CD4-positive, CD25-positive, alpha-beta regulatory T cell (primary cell): ENCODE results near the gene ACTN1. TPM values are rescaled to one million over a fixed set of nuclear protein-coding genes. Genes with fewer than 3 reads are reported as not detected.
A peak's percentile ranks its signal among the peaks of the same experiment; 100 is the strongest.

Experiments used
- ATAC-seq, 2 donors: fragments of 150-1000 bp; cut with Tn5 transposase; one replicate each; pipeline ENCODE4 v1.10.0; 2021; ENCODE audit warnings: low read depth in 2 of 2, moderate number of reproducible peaks in 2 of 2, moderate library complexity in 1 of 2
- DNase-seq, 3 donors: peaks; one replicate each; pipeline versions ENCODE4 v3.0.0 to v3.0.0-alpha.2; 2012 to 2022; ENCODE audit warnings: mixed read lengths in 1 of 3
- H3K27ac ChIP-seq: one replicate; pipeline ENCODE4 v1.7.0; 2013; ENCODE audit warnings: mild to moderate bottlenecking, low read length; ENCODE audit not compliant: insufficient read depth, poor library complexity, severe bottlenecking
- H3K27me3 ChIP-seq: one replicate; pipeline ENCODE4 v1.7.0; 2013; ENCODE audit warnings: low read length; ENCODE audit not compliant: control insufficient read depth, insufficient read depth
- H3K36me3 ChIP-seq: one replicate; pipeline ENCODE4 v1.7.0; 2013; ENCODE audit warnings: mild to moderate bottlenecking, low read length, moderate library complexity; ENCODE audit not compliant: control insufficient read depth, insufficient read depth
- H3K4me1 ChIP-seq: 2 replicates; pipeline ENCODE4 v1.7.0; 2013; ENCODE audit warnings: mild to moderate bottlenecking, low read length; ENCODE audit not compliant: insufficient read depth, control insufficient read depth, poor library complexity, severe bottlenecking
- H3K4me3 ChIP-seq: one replicate; pipeline ENCODE4 v1.7.0; 2013; ENCODE audit warnings: low read depth, mild to moderate bottlenecking, low read length, moderate library complexity
- H3K9me3 ChIP-seq, 2 experiments: 1 replicate in 1 of 2; 2 replicates in 1 of 2; pipeline ENCODE4 v1.7.0; 2013; ENCODE audit warnings: low read length in 2 of 2, mild to moderate bottlenecking in 1 of 2, moderate library complexity in 1 of 2; ENCODE audit not compliant: control insufficient read depth in 2 of 2
- H3K27ac Mint-ChIP-seq, 3 donors: one replicate each; pipeline ENCODE4 v1.8.0; 2020 to 2022; ENCODE audit warnings: mild to moderate bottlenecking in 3 of 3, mixed read lengths in 3 of 3, moderate library complexity in 2 of 3
- H3K27me3 Mint-ChIP-seq: one replicate; pipeline ENCODE4 v1.8.0; 2022; ENCODE audit warnings: mild to moderate bottlenecking, mixed read lengths
- H3K36me3 Mint-ChIP-seq: one replicate; pipeline ENCODE4 v1.8.0; 2020; ENCODE audit warnings: mixed read lengths
- H3K4me1 Mint-ChIP-seq, 4 donors: one replicate each; pipeline ENCODE4 v1.8.0; 2020 to 2022; ENCODE audit warnings: mixed read lengths in 4 of 4, mild to moderate bottlenecking in 1 of 4
- H3K4me3 Mint-ChIP-seq, 4 donors: one replicate each; pipeline ENCODE4 v1.8.0; 2020 to 2022; ENCODE audit warnings: mild to moderate bottlenecking in 4 of 4, mixed read lengths in 4 of 4, moderate library complexity in 3 of 4
- H3K9me3 Mint-ChIP-seq, 7 donors: one replicate each; pipeline ENCODE4 v1.8.0; 2020 to 2022; ENCODE audit warnings: mixed read lengths in 7 of 7, mild to moderate bottlenecking in 3 of 7, moderate library complexity in 2 of 7
- polyA plus RNA-seq, 4 donors: library from polyadenylated mRNA; unstranded; fragments of 300-500 nt; fragmentation: Illumina TruSeq; gene quantifications; one replicate each; pipeline ENCODE4 v1.2.3, GENCODE V29; 2021
- total RNA-seq: library from RNA; stranded (reverse); gene quantifications from one replicate; pipeline ENCODE4 v1.2.3, GENCODE V29; 2022

The ACTN1 gene
- total and polyA plus RNA-seq, 5 donors from 2014 or later, result 28.3 to 78.8 (median 47.5) TPM

- ATAC-seq (no peak), DNase-seq (no peak)
- Histone ChIP-seq H3K27ac (no peak overlapping the region), H3K9me3 (no peaks in the 10 kb centered on the region), H3K27me3 (no peaks in the 10 kb centered on the region), H3K4me1 (no peaks in the 10 kb centered on the region), H3K4me3 (no peak overlapping the region), H3K36me3 (no peaks in the 10 kb centered on the region)
- H3K36me3 Mint-ChIP-seq, result no peaks in the 10 kb centered on the region
- no peaks in the 10 kb centered on the region for H3K9me3 Mint-ChIP-seq
- peak overlapping the region in 1 of 4 donors; percentile 27 for H3K4me3 Mint-ChIP-seq
- peaks cover 0 to 4% (median 2%) of the 10 kb centered on the region in 4 donors for H3K4me1 Mint-ChIP-seq
- peak overlapping the region in 1 of 3 donors; percentile 16 for H3K27ac Mint-ChIP-seq
- no peaks in the 10 kb centered on the region for H3K27me3 Mint-ChIP-seq
These were observed 33.3 kb upstream of the ACTN1 start for GRCh38 chr14:69012256-69012953.

- ATAC-seq (peak; percentile 62 to 64), DNase-seq (peak in 1 of 3 donors; percentile 24)
- Mint-ChIP-seq H3K4me1 (peaks cover 0 to 4% (median 2%) of the 10 kb centered on the region in 4 donors), H3K27me3 (no peaks in the 10 kb centered on the region), H3K4me3 (no peak overlapping the region), H3K9me3 (no peaks in the 10 kb centered on the region), H3K27ac (peak overlapping the region in 1 of 3 donors; percentile 51), H3K36me3 (no peaks in the 10 kb centered on the region)
- Histone ChIP-seq H3K27ac (no peak overlapping the region), H3K27me3 (no peaks in the 10 kb centered on the region), H3K9me3 (no peaks in the 10 kb centered on the region), H3K4me3 (no peak overlapping the region), H3K4me1 (no peaks in the 10 kb centered on the region), H3K36me3 (no peaks in the 10 kb centered on the region)
These were observed 31.5 kb upstream of the ACTN1 start for GRCh38 chr14:69010648-69011047.

DNA sequence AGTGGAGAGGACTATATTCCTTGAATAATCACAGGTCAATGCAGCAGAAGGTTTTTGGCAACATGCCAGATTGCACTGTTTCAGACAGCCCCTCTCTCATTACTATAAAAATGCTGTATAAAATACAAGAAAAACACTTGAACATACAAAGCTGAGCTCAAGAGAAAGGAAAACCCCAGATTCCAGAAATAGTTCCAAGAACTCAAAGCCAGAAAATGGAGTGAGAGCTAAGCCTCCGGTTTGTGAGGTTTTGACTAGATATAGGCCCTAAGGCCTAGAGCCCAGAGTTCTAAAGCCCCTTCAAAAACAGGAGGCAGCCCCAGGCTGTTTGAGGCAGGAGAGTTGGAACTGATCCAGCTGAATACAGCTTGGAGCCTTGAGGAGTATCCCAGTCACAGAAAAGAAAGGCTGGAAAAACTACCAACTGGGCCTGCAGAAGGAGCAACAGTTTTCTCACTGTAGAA, 29.4 kb upstream of the ACTN1 start:
- DNase-seq, result no peak
- H3K9me3 Mint-ChIP-seq, result no peaks in the 10 kb centered on the region
- no peak for ATAC-seq
- H3K4me3 ChIP-seq, result no peak overlapping the region
- no peaks in the 10 kb centered on the region for H3K27me3 ChIP-seq
- no peaks in the 10 kb centered on the region for H3K4me1 ChIP-seq
- H3K36me3 Mint-ChIP-seq, result no peaks in the 10 kb centered on the region
- no peak overlapping the region for H3K27ac Mint-ChIP-seq
- peaks cover 0 to 4% (median 2%) of the 10 kb centered on the region in 4 donors for H3K4me1 Mint-ChIP-seq
- H3K27ac ChIP-seq, result no peak overlapping the region
- H3K4me3 Mint-ChIP-seq, result no peak overlapping the region
- H3K36me3 ChIP-seq, result no peaks in the 10 kb centered on the region
- H3K27me3 Mint-ChIP-seq, result peaks cover 10% of the 10 kb centered on the region
- H3K9me3 ChIP-seq, result no peaks in the 10 kb centered on the region

DNA sequence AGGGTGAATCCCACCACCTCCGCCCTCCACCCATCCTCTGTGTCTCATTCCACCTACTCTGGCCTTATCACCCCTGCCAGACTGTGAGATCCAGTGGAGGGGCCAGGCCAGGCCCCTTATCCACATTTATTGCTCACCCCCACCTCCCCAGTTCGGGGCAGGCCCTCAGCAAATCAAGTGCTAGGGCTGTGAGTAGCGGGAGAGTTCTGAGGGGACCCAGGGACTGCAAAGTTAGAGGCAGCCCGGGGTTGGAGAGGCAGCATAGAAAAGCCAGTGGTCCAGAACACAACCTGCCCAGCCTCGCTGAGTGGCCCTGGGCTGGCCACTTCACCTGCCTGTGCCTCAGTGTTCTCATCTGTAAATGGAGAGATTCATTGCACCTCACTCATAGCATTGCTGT, 27.2 kb upstream of the ACTN1 start:
- no peak for DNase-seq
- H3K27me3 Mint-ChIP-seq, result peaks cover 14% of the 10 kb centered on the region
- no peak overlapping the region for H3K4me3 Mint-ChIP-seq
- no peak for ATAC-seq
- H3K36me3 ChIP-seq, result no peaks in the 10 kb centered on the region
- no peak overlapping the region for H3K27ac Mint-ChIP-seq
- no peak overlapping the region for H3K27ac ChIP-seq
- no peaks in the 10 kb centered on the region for H3K4me1 ChIP-seq
- H3K4me3 ChIP-seq, result no peak overlapping the region
- H3K36me3 Mint-ChIP-seq, result no peaks in the 10 kb centered on the region
- H3K4me1 Mint-ChIP-seq, result peaks cover 0 to 9% (median 3%) of the 10 kb centered on the region in 4 donors
- H3K9me3 Mint-ChIP-seq, result no peaks in the 10 kb centered on the region
- H3K9me3 ChIP-seq, result no peaks in the 10 kb centered on the region
- no peaks in the 10 kb centered on the region for H3K27me3 ChIP-seq

DNA sequence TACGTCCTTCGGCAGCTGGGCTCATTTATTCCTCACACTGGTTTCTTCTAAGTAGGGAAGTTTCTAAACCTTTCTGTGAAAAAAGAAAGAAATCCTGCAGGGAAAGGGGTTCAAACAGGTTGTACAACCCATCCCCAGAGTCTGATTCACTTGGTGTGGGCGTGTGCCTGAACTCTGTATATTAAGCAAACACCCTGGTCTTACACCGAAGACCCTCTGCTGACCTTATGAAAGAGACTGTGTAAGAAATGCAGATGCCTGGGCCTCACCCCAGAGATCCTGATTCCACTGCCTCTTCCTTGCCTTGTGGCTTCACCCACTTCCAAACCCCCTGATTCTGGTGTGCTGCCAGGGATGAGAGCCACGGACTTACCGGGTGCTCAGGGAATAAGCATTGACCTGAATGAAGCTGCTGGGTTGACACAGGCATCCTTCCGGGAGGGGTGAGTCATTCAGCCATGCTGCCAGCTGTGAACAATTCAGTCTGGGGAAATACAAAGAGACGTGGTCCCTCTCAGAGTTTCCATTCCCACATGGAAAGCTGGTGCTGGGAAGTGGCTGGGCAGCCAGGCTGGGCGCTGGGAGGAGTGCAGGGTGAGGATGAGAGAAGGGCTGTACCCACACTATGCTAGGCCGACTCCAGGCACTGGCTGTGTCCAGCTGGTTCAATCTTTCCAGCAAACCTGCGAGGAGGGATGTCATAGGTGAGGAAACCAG, 26.5 kb upstream of the ACTN1 start:
- Histone ChIP-seq H3K9me3 (no peaks in the 10 kb centered on the region), H3K4me1 (no peaks in the 10 kb centered on the region), H3K27ac (no peak overlapping the region), H3K36me3 (no peaks in the 10 kb centered on the region), H3K27me3 (no peaks in the 10 kb centered on the region), H3K4me3 (no peak overlapping the region)
- Mint-ChIP-seq H3K9me3 (no peaks in the 10 kb centered on the region), H3K4me3 (no peak overlapping the region), H3K36me3 (no peaks in the 10 kb centered on the region), H3K4me1 (peaks cover 0 to 6% (median 3%) of the 10 kb centered on the region in 4 donors), H3K27me3 (peaks cover 14% of the 10 kb centered on the region), H3K27ac (peak overlapping the region; percentile 14 to 70 (median 60))
- no peak for DNase-seq
- ATAC-seq, result no peak

DNA sequence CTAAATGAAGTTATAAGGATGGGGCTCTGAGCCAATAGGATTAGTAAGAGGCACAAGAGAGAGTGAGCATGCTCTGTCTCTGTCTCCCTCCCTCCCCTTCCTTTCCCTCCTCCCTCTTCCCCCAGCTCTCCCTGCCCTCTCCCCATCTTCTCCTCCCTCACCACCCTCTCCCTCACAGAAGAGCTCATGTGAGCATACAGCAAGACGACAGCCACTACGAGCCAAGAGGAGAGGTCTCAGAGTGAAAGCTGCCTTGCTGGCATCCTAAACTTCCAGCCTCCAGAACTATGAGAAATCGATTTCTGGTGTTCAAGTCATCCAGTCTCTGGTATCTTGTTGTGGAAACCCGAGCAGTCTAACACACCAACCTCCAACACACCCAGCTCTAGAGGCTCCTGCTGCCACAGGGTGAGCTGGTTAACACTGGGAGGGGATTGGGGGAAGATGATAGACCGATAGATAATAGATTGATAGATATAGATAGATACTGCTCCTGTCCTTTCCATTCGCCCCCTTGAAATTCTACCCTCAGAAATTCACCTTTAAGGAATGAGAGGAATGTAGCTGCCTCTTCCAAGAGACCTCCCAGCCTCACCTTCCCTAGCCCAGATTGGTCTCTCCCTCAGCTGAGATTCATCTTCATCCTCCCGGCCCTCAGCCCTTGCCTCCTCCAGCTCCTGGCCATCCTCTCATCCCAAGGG, 25.8 kb upstream of the ACTN1 start:
- Histone ChIP-seq H3K4me3 (no peak overlapping the region), H3K9me3 (no peaks in the 10 kb centered on the region), H3K36me3 (no peaks in the 10 kb centered on the region), H3K27me3 (no peaks in the 10 kb centered on the region), H3K4me1 (no peaks in the 10 kb centered on the region), H3K27ac (no peak overlapping the region)
- Mint-ChIP-seq H3K4me3 (no peak overlapping the region), H3K36me3 (no peaks in the 10 kb centered on the region), H3K27ac (peak overlapping the region in 2 of 3 donors; percentile 14 to 70), H3K4me1 (peaks cover 0 to 5% (median 2%) of the 10 kb centered on the region in 4 donors), H3K27me3 (peaks cover 14% of the 10 kb centered on the region), H3K9me3 (no peaks in the 10 kb centered on the region)
- ATAC-seq (no peak), DNase-seq (no peak)

- H3K4me1 ChIP-seq, result no peaks in the 10 kb centered on the region
- DNase-seq (no peak), ATAC-seq (no peak)
- no peak overlapping the region for H3K27ac Mint-ChIP-seq
- H3K4me3 Mint-ChIP-seq, result no peak overlapping the region
- no peak overlapping the region for H3K4me3 ChIP-seq
- H3K27me3 Mint-ChIP-seq, result peaks cover 14% of the 10 kb centered on the region
- no peaks in the 10 kb centered on the region for H3K9me3 Mint-ChIP-seq
- H3K27ac ChIP-seq, result no peak overlapping the region
- H3K36me3 ChIP-seq, result no peaks in the 10 kb centered on the region
- no peaks in the 10 kb centered on the region for H3K9me3 ChIP-seq
- H3K27me3 ChIP-seq, result no peaks in the 10 kb centered on the region
- H3K36me3 Mint-ChIP-seq, result no peaks in the 10 kb centered on the region
- peaks cover 0 to 5% (median 1%) of the 10 kb centered on the region in 4 donors for H3K4me1 Mint-ChIP-seq
These were observed 24.5 kb upstream of the ACTN1 start for GRCh38 chr14:69003626-69004025.
